Stimulated activated CD8-positive, alpha-beta memory T cell treated with anti-CD3 and anti-CD28 coated beads, Interleukin-12 subunit alpha, Interleukin-12 subunit beta, amount 100 ng/mL, for 1 hour (primary cell): Measurements from ENCODE around the gene PKDCC.

Experiments used
- DNase-seq: peaks from one replicate; pipeline ENCODE4 v3.0.0-alpha.2; 2020; ENCODE audit warnings: low read depth

PKDCC gene

DNA sequence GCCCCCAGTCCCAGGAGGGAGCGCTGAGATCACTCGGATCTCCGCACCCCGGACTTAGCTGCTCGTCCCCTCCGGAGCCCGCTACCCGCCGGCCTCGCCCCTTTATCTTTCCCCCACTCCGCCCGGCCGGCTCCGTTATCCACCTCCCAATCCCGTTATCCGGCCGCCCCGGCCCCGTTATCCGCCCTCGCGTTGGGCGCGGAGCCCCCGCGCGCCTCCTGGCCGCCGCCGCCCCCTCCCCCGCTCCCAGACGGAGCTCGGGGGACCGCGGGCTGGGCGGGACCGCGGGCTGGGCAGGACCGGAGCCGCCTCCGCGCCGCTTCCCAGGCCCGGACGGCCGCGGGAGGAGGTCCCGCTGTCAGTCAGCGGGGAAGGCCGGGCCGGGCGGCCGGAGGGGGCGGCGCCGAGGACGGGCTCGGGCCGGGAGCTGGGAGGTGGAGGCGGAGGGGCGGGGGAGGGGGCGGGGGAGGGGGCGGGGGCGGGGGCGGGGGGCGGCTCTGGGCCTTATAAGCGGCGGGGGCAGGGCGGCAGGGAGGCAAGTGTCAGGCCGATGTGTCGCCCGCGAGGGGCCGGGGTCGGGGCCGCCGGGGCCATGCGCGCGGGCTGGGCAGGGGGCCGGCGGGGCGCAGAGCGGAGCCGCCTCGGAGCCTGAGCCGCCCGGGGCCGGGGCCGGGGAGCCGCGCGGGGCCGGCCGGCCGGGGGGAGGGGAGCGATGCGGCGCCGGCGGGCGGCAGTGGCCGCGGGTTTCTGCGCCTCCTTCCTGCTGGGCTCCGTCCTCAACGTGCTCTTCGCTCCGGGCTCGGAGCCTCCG lies at the start of gene PKDCC:
Gene PKDCC (plus strand): TSS at position 534 of the 811 bp plus-strand sequence. CDS start 179 bp downstream, at position 713.
- no peak for DNase-seq

DNA sequence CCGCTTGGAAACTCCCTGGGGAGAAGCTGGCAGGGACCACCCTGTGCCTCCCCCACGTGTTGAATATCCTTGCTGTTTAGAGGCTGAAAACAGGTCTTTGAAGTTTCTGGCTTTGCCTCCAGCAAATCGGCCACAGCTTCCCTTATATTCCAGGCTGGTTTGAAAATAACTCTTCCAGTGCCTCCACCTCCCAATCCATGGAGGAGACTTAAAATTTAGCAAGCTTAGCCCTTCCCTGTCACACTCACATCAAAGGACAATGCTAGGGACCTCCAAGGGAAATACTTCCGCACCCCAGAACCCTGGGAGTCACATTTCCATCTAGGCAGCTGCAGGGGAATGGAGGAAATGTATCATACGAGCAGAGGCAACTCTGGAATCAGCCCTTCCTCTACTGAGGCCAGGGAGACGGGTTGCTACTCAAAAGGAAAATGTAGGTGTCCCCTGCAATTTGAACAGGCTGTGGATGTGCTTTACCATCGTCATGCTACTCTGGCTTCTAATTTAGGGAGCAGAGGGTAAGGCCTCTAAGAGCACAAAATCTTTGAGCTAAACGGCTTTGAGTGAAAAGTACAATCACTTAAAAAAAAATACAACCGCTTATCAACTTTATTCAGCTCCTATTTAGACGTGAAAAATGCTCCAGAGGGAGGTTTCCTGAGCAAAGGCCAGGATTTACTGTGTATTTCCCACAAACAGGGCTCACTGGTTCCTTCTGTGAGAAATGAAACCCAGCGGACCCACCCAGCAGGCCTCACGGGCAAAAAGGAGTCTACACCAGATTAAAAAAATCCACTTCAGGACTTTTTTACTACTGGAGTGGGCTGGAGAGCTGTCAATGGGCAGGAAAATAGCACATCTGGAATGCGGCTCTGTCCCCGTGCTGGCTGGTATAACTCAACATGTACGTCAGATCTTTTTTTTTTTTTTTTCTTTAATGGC lies 49.4 kb upstream of the PKDCC start:
- no peak for DNase-seq

GRCh38 chr2:41999128-41999480 lies 48.7 kb upstream of the PKDCC start:
- no peak for DNase-seq

DNA sequence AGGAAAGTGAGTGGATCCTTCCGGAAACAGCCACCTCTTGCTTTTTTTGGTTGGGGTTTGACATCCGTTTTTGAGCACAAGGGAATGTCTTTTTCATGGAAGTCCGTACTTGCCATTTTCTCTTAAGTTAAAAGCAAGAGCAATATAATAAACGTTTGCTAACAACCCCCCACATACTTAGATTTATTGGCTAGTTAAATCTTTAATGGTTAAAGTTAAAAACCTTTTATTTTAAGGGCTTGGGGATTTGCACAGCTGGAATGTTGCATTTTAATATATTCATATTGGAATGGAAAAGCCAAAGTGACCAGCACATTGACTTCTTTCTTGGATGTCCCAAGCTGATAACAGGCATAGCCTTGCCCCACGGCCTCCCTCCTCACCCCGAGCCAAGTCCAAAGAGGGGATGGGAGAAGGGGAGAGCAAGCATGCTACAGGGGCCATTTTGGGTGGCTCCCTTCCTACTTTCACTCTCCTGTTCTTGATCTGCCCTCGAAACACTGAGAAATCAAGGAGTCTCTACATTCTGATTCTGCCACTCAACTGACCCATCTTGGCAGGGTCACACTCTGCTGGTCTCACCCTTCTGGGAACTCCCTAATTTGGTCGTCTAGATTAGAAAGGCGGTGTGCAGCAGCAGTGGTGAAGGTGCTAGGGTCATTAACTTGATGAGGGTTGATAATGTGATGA lies 48.1 kb upstream of the PKDCC start:
- DNase-seq: no peak

GRCh38 chr2:42001711-42002201 lies 46.1 kb upstream of the PKDCC start:
- DNase-seq: no peak

DNA sequence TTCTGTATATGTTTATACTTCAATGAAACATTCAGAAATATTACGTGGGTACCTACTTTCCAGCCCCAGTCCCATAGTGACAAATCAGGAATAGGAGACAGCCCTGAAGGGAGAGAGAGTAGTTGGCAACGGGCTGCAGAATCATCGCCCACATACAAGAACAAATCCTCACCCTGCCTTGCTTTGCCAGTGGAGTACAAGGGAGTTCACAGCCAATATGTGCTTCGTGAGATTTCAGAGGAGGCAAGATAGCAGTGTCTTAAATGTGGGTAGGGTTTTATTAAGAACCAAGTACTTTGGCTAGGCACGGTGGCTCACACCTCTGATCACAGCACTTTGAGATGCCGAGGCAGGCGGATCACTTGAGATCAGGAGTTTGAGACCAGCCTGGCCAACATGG lies 40.3 kb upstream of the PKDCC start:
- no peak for DNase-seq

- DNase-seq: no peak
These were observed 39.4 kb upstream of the PKDCC start for GRCh38 chr2:42008241-42008921.

DNA sequence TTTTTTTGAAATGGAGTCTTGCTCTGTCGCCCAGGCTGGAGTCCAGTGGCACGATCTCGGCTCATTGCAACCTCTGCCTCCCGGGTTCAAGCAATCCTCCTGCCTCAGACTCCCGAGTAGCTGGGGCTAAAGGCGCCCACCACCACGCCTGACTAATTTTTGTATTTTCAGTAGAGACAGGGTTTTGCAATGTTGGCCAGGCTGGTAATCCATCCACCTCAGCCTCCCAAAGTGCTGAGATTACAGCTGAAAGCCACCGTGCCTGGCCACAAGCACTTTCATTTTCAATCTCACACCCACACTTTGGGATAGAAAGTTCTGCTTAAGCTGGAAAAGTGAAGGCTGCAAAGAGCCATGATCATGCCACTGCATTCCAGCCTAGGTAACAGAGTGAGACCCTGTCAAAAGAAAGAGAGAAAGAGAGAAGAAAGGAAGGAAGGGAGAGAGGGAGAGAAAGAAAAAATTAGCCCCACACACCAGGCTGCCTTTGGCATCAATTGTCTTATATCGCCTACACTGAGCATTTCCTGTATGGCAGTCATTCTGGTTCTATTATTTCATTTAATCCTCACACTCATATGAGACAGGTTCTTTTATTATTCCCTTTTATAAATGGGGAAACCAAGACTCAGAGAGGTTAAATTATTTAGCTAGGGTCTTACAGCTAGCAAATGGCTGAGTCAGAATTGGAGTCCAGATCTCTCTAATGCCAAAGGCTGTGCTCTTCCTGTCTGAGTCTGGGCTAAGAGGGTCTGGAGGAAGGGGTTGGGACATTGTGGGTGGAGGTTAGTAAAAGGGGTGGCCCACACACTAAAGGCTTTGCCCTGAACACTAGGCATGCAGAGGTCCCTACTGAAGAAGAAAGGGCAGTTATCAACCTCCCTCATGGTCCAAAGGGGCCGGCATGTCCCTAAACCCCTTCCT lies 37.9 kb upstream of the PKDCC start:
- DNase-seq: no peak

DNA sequence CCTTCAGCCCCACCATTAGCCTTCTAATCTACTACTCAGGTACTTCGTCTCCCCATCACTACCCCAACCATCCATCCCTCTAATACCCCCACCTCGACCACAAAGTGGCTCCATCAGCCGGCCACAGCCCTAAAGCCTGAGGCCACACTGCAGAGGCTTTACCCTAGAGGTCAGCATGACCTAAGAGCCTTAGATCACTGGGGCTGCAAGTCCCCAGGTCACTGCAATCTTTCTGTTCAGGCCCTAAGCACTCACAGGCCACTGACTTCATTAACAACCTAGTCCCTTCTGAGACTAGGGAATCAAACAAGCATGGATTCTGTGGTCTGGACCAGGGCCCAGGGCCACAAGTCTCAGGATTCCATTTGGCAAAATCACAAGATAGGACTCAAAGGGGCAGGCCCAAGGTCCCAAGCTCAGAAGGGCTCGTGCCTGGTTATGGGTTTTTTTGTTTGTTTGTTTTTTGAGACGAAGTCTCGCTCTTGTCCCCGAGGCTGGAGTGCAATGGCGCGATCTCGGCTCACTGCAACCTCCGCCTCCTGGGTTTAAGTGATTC lies 37.0 kb upstream of the PKDCC start:
- no peak for DNase-seq

- DNase-seq: no peak
These were observed 35.7 kb upstream of the PKDCC start for GRCh38 chr2:42012137-42012536.

DNA sequence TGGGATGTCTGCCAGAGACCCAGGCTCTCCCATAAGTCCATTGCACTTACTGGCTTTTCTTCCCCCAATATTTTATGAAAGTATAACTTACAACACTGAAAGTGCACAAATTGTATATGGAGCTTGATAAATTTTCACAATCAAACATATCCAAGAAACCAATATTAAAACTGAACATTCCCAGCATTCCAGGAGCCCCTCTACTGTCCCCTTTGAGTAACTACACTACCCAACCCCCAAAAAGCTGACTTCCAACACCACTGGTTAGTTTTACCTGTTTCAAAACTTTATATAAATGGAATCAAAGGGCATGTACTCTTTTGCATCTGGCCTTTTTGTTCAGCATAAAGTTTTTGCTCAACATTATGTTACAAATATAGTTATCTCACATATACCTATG lies 35.2 kb upstream of the PKDCC start:
- DNase-seq: no peak

DNA sequence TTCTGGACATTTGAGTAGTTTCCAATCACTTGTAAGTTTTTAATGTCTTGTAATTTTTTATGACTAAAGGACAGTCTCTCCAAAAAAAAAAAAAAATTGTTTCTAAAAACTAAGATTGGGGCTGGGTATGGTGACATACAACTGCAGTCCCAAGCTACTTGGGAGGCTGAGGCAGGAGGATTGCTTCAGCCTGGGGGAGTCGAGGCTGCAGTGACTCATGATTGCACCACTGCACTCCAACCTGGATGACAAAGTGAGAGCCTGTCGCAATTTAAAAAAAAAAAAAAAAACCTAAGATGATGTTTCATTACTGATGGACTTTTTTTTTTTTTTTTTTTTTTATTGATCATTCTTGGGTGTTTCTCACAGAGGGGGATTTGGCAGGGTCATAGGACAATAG lies 34.4 kb upstream of the PKDCC start:
- no peak for DNase-seq

DNA sequence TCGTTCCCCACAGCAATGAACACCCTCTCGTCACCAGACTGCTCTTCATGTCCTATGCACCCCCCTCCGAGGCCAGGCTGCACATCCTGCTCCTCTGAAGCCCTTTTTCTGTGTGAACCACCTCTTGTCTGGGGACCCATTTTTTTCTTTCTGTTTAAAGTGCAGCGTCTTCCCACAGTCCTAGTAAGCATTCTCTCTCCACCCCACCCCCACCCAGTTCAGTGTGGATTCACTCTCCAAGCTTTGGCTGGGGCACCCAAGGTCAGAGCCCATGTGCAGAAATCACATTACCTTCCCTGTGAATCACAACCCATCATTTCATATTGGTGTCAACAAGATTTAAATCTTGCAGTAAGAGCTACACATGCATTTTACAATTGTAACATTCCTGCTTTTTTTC lies 26.4 kb upstream of the PKDCC start:
- no peak for DNase-seq

DNA sequence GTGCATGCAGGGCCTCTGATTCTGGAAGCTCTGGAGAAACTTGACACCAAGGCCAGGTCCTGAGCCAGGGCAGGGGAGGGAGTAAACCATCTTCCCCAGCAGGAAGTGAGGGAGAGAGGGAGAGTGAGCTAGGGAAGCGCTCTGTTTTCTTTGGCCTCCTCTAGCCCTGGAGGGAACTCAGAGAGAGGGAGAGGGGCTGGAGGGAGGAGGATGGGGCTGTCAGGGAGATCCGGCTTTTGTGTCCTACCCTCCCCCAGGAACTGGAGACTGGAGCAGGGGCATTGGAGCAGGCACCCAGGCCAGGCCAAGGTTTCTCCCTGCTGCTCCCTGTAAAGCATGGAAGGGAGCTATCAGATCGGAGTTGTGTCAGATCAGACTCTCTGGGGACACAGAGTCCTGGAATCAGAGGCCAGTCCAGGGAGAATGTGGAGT lies 22.7 kb upstream of the PKDCC start:
- DNase-seq: no peak

GRCh38 chr2:42026272-42026671 lies 21.5 kb upstream of the PKDCC start:
- no peak for DNase-seq

- DNase-seq: no peak
These were observed 19.2 kb upstream of the PKDCC start for GRCh38 chr2:42028571-42029148.

- DNase-seq: no peak
These were observed 18.6 kb upstream of the PKDCC start for GRCh38 chr2:42029171-42029570.

DNA sequence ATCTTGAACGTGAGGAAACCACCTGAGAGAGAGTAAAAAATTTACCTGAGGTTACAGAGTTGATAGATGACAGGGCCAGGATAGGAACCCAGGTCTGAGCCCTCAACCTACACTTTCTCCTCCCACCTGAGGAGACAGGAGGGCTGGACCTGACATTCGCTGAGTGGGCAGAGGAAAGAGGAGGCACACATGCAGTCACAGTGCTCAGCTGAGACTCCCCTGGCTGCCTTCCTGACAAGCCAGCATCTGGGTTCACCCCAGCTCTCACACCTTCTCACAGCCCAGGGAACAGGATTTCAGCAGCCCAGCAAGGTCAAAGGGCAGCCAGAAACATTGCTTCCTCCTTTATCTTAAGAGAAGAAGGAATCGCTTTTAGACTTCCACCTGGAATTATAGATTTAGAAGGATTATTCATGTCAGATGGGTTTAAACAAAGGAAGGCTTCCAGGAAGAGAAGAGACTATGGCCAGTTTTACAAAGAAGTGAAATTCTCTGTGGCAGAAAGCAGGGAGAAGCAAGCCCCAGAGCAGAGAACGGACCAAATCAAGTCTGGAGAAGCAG lies 18.1 kb upstream of the PKDCC start:
- no peak for DNase-seq

GRCh38 chr2:42030200-42030759 lies 17.5 kb upstream of the PKDCC start:
- DNase-seq: no peak
